ENCODE results near the gene MYG1. TPM values are rescaled to one million over a fixed set of nuclear protein-coding genes. Genes with fewer than 3 reads are reported as not detected.

The MYG1 gene
- total and polyA plus RNA-seq, 2 of the 13 experiments (the other 11 are each of a cell fraction or from before 2014, with no cell fraction given): 38.6 to 58.0 TPM

- TF ChIP-seq THAP7 (CRISPR knock-in tag; IDR thresholded peaks at IDR 0.05) (no peak), ZNF10 (CRISPR knock-in tag; IDR thresholded peaks at IDR 0.05; ENCODE audit: borderline replicate concordance, low read depth) (no peak), ZNF33A (CRISPR knock-in tag; IDR thresholded peaks at IDR 0.05; ENCODE audit: borderline replicate concordance) (no peak), ZBTB38 (CRISPR knock-in tag; IDR thresholded peaks at IDR 0.05) (no peak), ZSCAN12 (CRISPR knock-in tag; IDR thresholded peaks at IDR 0.05) (no peak), ZNF552 (CRISPR knock-in tag; IDR thresholded peaks at IDR 0.05; ENCODE audit: borderline replicate concordance) (0 out of 2 replicates have a peak, but pooled peaks have one; percentile 20), ZNF567 (CRISPR knock-in tag; IDR thresholded peaks at IDR 0.05; ENCODE audit: borderline replicate concordance) (no peak), ZFP36L2 (CRISPR knock-in tag; IDR thresholded peaks at IDR 0.05) (no peak), NR2C2 (CRISPR knock-in tag; IDR thresholded peaks at IDR 0.05; ENCODE audit: borderline replicate concordance) (0 out of 2 replicates have a peak, but pooled peaks have one; percentile 34), ZNF629 (CRISPR knock-in tag; conservative IDR thresholded peaks at IDR 0.05) (no peak), ZNF431 (CRISPR knock-in tag; IDR thresholded peaks at IDR 0.05; ENCODE audit: borderline replicate concordance, low read depth) (no peak), ZGPAT (CRISPR knock-in tag; IDR thresholded peaks at IDR 0.05) (peak; percentile 64; the same call in 1 of the 2 replicates), TGIF2 (CRISPR knock-in tag; IDR thresholded peaks at IDR 0.05) (peak; percentile 92), ZNF350 (CRISPR knock-in tag; IDR thresholded peaks at IDR 0.05; ENCODE audit: borderline replicate concordance, low read depth) (no peak), HNRNPK (IDR thresholded peaks at IDR 0.05; ENCODE audit: low read depth, low read length, poor library complexity, severe bottlenecking) (no peak), ZNF337 (CRISPR knock-in tag; IDR thresholded peaks at IDR 0.05; ENCODE audit: borderline replicate concordance, low read depth) (no peak), ZNF225 (CRISPR knock-in tag; IDR thresholded peaks at IDR 0.05) (peak; percentile 41; the same call in 1 of the 2 replicates), ZC3H4 (CRISPR knock-in tag; IDR thresholded peaks at IDR 0.05; ENCODE audit: borderline replicate concordance) (no peak), GFI1 (CRISPR knock-in tag; IDR thresholded peaks at IDR 0.05; ENCODE audit: borderline replicate concordance) (0 out of 2 replicates have a peak, but pooled peaks have one; percentile 41), ZNF777 (CRISPR knock-in tag; IDR thresholded peaks at IDR 0.05) (no peak), ZNF558 (CRISPR knock-in tag; IDR thresholded peaks at IDR 0.05; ENCODE audit: borderline replicate concordance) (no peak), CSRNP1 (CRISPR knock-in tag; IDR thresholded peaks at IDR 0.05) (no peak; the same call in 1 of the 2 replicates), KLF11 (CRISPR knock-in tag; IDR thresholded peaks at IDR 0.05) (no peak), ZNF547 (CRISPR knock-in tag; IDR thresholded peaks at IDR 0.05) (peak; percentile 74; the same call in 1 of the 2 replicates), MTA1 (CRISPR knock-in tag; IDR thresholded peaks at IDR 0.05; ENCODE audit: borderline replicate concordance) (peak; percentile 38; the same call in 1 of the 2 replicates), ZKSCAN8 (CRISPR knock-in tag; IDR thresholded peaks at IDR 0.05; ENCODE audit: borderline replicate concordance) (no peak)
These were observed 47.8 kb upstream of the MYG1 start (continued) for GRCh38 chr12:53251477-53252348.

Data from HepG2 (cell line).